K562 (cell line): ENCODE data around the gene TAF12. TPM values are rescaled to one million over a fixed set of nuclear protein-coding genes. Genes with fewer than 3 reads are reported as not detected.
A peak's percentile ranks its signal among the peaks of the same experiment; 100 is the strongest.

Source experiments
- ARNT ChIP-seq, 2 experiments: fragments of 450-650 bp; IDR thresholded peaks; 2 replicates each; pipeline ENCODE4 v1.6.1; 2016; ENCODE audit warnings: mild to moderate bottlenecking in 1 of 2
- ATF2 ChIP-seq: sonication (generic); formaldehyde crosslinking; IDR thresholded peaks from 2 replicates; pipeline ENCODE4 v1.8.1; 2022; ENCODE audit warnings: missing genetic modification reagents
- BRF1 ChIP-seq: IDR thresholded peaks from 3 replicates; pipeline ENCODE4 v1.6.1; 2011; ENCODE audit warnings: borderline replicate concordance, mild to moderate bottlenecking; ENCODE audit not compliant: insufficient read length; ENCODE audit errors: extremely low read depth
- ELF2 ChIP-seq: fragments of 250-450 bp; sonication (Bioruptor Pico); IDR thresholded peaks from 2 replicates; pipeline ENCODE4 v1.5.0; 2021; ENCODE audit warnings: mild to moderate bottlenecking
- ILF3 ChIP-seq: fragments of 450-650 bp; IDR thresholded peaks from 2 replicates; pipeline ENCODE4 v1.6.1; 2018; ENCODE audit warnings: antibody characterized with exemption, mild to moderate bottlenecking, moderate library complexity, borderline replicate concordance
- KDM5B ChIP-seq: fragments of 200-600 bp; sonication (generic); IDR thresholded peaks from 2 replicates; pipeline ENCODE4 v1.6.1; 2012; ENCODE audit warnings: low read depth, mild to moderate bottlenecking, moderate library complexity, low read length, control low read depth, inconsistent platforms; ENCODE audit not compliant: insufficient replicate concordance
- MLX ChIP-seq, 2 experiments: fragments of 450-650 bp in 1 of 2; sonication (generic) in 1 of 2; formaldehyde crosslinking; conservative IDR thresholded peaks; 2 replicates each; pipeline versions ENCODE4 v1.4.0 to v1.8.1; 2020 to 2022; ENCODE audit warnings: mild to moderate bottlenecking in 1 of 2, missing genetic modification reagents in 1 of 2
- MTA3 ChIP-seq: fragments of 450-650 bp; formaldehyde crosslinking; IDR thresholded peaks from 2 replicates; pipeline ENCODE4 v1.6.1; 2017; ENCODE audit warnings: mild to moderate bottlenecking, borderline replicate concordance
- POLR2A ChIP-seq: fragments of 450-650 bp; conservative IDR thresholded peaks from 2 replicates; pipeline ENCODE4 v1.6.1; 2016
- PRPF4 ChIP-seq: fragments of 200-400 bp; formaldehyde crosslinking; IDR thresholded peaks from one replicate; pipeline ENCODE4 v1.6.1; 2017; ENCODE audit warnings: low read length, low read depth, mild to moderate bottlenecking; ENCODE audit not compliant: insufficient read depth, poor library complexity, severe bottlenecking
- SMC3 ChIP-seq: conservative IDR thresholded peaks from 2 replicates; pipeline ENCODE4 v1.6.1; 2011; ENCODE audit warnings: low read depth, low read length, improper control_type of control experiment; ENCODE audit not compliant: insufficient read depth
- TARDBP ChIP-seq: fragments of 450-650 bp; IDR thresholded peaks from 2 replicates; pipeline ENCODE4 v1.6.1; 2016
- TCF7L2 ChIP-seq: fragments of 150-350 bp; IDR thresholded peaks from 2 replicates; pipeline ENCODE4 v1.6.1; 2016; ENCODE audit warnings: low read depth, mild to moderate bottlenecking, low read length, moderate library complexity
- VEZF1 ChIP-seq: fragments of 200-800 bp; sonication (Bioruptor generic); IDR thresholded peaks from 2 replicates; pipeline ENCODE4 v1.6.1; 2017; ENCODE audit warnings: missing genetic modification characterization, missing compliant biosample characterization
- ZNF217 ChIP-seq: sonication (generic); formaldehyde crosslinking; IDR thresholded peaks from 2 replicates; pipeline ENCODE4 v1.8.0; 2022; ENCODE audit warnings: mild to moderate bottlenecking, missing genetic modification reagents
- polyA plus RNA-seq, 8 experiments: library from polyadenylated mRNA; depleted of rRNA in 4 of 8; stranded (reverse) in 5 of 8; unstranded in 3 of 8; fragments of >200 nt; fragmentation: Nextera tagmentation in 2 of 8; fragmentation: Illumina TruSeq in 1 of 8; extraction: Ambion mirVana in 2 of 8; extraction: Trizol in 1 of 8; gene quantifications; 2 replicates each; pipeline versions ENCODE4 v1.2.1 to v1.2.3, GENCODE V29; 2011 to 2014; ENCODE audit warnings: inconsistent platforms in 1 of 8, missing spikeins in 1 of 8
- total RNA-seq, 7 experiments: library from RNA; depleted of rRNA in 6 of 7; stranded (reverse); fragments of >200 nt in 6 of 7; fragmentation: Illumina TruSeq in 2 of 7; extraction: Trizol in 2 of 7; gene quantifications; 2 replicates each; pipeline versions ENCODE4 v1.2.1 to v1.2.3, GENCODE V29; 2011 to 2021; ENCODE audit warnings: low replicate concordance in 1 of 7
- TF ChIP-seq, protein P1 (sequence below): fragments of 450-650 bp; IDR thresholded peaks from 2 replicates; pipeline ENCODE4 v1.6.1; 2016; ENCODE audit warnings: low read depth, mild to moderate bottlenecking, moderate library complexity
- TF ChIP-seq, protein P2 (sequence below), 3 experiments: fragments of 200-800 bp in 1 of 3; sonication (Bioruptor generic) in 1 of 3; sonication (generic) in 1 of 3; formaldehyde crosslinking in 1 of 3; IDR thresholded peaks; 2 replicates each; pipeline versions ENCODE4 v1.6.1 to v1.8.0; 2016 to 2022; ENCODE audit warnings: mild to moderate bottlenecking in 2 of 3, missing compliant biosample characterization in 2 of 3, missing genetic modification characterization in 2 of 3, missing genetic modification reagents in 1 of 3
- TF ChIP-seq, protein P3 (sequence below): IDR thresholded peaks from 2 replicates; pipeline ENCODE4 v1.6.1; 2011; ENCODE audit not compliant: insufficient read length; ENCODE audit errors: extremely low read depth

TAF12 gene
- total and polyA plus RNA-seq, 9 of the 15 experiments (the other 6 are each of a cell fraction or from before 2014, with no cell fraction given), result 31.6 to 89.0 (median 50.5) TPM

GRCh38 chr1:28668956-28669723, 26.3 kb upstream of the TAF12 start (continued):
- TF ChIP-seq ATF2 (CRISPR knock-in tag) (no peak), TCF7L2 (no peak), ZNF217 (CRISPR knock-in tag) (no peak), KDM5B (peak; percentile 71), SMC3 (no peak), POLR2A (no peak), VEZF1 (peak; percentile 100), ARNT (IDR thresholded peaks at IDR 0.05) (no peak), ELF2 (CRISPR knock-in tag) (no peak), MTA3 (no peak), ILF3 (no peak), PRPF4 (no peak), TARDBP (no peak), BRF1 (no peak), MLX (CRISPR knock-in tag; conservative IDR thresholded peaks at IDR 0.05) (no peak)
- TF ChIP-seq, protein P1, sequence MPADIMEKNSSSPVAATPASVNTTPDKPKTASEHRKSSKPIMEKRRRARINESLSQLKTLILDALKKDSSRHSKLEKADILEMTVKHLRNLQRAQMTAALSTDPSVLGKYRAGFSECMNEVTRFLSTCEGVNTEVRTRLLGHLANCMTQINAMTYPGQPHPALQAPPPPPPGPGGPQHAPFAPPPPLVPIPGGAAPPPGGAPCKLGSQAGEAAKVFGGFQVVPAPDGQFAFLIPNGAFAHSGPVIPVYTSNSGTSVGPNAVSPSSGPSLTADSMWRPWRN, result no peak
- TF ChIP-seq, protein P2, sequence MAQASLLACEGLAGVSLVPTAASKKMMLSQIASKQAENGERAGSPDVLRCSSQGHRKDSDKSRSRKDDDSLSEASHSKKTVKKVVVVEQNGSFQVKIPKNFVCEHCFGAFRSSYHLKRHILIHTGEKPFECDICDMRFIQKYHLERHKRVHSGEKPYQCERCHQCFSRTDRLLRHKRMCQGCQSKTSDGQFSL (CRISPR knock-in tag; IDR thresholded peaks at IDR 0.05), result no peak
- TF ChIP-seq, protein P2 (tag; IDR thresholded peaks at IDR 0.05), result peak in 1 of 2 experiments; percentile 62; a peak in 1 of 4 replicates
- TF ChIP-seq, protein P3, sequence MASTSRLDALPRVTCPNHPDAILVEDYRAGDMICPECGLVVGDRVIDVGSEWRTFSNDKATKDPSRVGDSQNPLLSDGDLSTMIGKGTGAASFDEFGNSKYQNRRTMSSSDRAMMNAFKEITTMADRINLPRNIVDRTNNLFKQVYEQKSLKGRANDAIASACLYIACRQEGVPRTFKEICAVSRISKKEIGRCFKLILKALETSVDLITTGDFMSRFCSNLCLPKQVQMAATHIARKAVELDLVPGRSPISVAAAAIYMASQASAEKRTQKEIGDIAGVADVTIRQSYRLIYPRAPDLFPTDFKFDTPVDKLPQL, result no peak
